Breast epithelium (tissue), 4 donors: ENCODE measurements around the gene RPA1. TPM values are rescaled to one million over a fixed set of nuclear protein-coding genes. Genes with fewer than 3 reads are reported as not detected.

Experiments
- DNase-seq, 2 donors: peaks; one replicate each; pipeline ENCODE4 v3.0.0-alpha.2; 2019; ENCODE audit warnings: low spot score in 2 of 2
- H3K27ac ChIP-seq, 2 donors: fragments of 200-600 bp; sonication (generic) in 1 of 2; one replicate each; pipeline ENCODE4 v1.5.1; 2016 to 2019; ENCODE audit warnings: mild to moderate bottlenecking in 1 of 2
- H3K27me3 ChIP-seq, 2 donors: fragments of 200-600 bp; sonication (generic) in 1 of 2; one replicate each; pipeline versions ENCODE4 v1.5.1 to v1.6.0; 2017 to 2019; ENCODE audit warnings: control low read depth in 1 of 2, mild to moderate bottlenecking in 1 of 2
- H3K36me3 ChIP-seq: fragments of 200-600 bp; one replicate; pipeline ENCODE4 v1.5.1; 2019
- H3K4me1 ChIP-seq, 2 donors: fragments of 200-600 bp; sonication (generic); one replicate each; pipeline ENCODE4 v1.5.1; 2016 to 2019; ENCODE audit warnings: control low read depth in 1 of 2
- H3K4me3 ChIP-seq, 3 donors: fragments of 200-600 bp; sonication (generic); 1 replicate in 2 of 3; 2 replicates in 1 of 3; pipeline ENCODE4 v1.5.1; 2016 to 2019; ENCODE audit warnings: mild to moderate bottlenecking in 3 of 3, moderate library complexity in 2 of 3
- H3K9me3 ChIP-seq, 2 donors: fragments of 200-600 bp; sonication (generic) in 1 of 2; one replicate each; pipeline ENCODE4 v1.5.1; 2016 to 2019; ENCODE audit warnings: control low read depth in 1 of 2
- CTCF ChIP-seq, 3 donors: fragments of 450-650 bp; IDR thresholded peaks; one replicate each; pipeline ENCODE4 v1.5.1; 2016 to 2017; ENCODE audit warnings: antibody characterized with exemption in 3 of 3, mild to moderate bottlenecking in 3 of 3, moderate library complexity in 3 of 3
- POLR2A ChIP-seq: fragments of 450-650 bp; IDR thresholded peaks from one replicate; pipeline ENCODE4 v1.6.1; 2016; ENCODE audit warnings: antibody characterized with exemption, mild to moderate bottlenecking, moderate library complexity
- POLR2AphosphoS5 ChIP-seq, 3 donors: sonication (generic); formaldehyde crosslinking; IDR thresholded peaks; one replicate each; pipeline ENCODE4 v1.6.1; 2017; ENCODE audit warnings: antibody characterized with exemption in 3 of 3
- intact Hi-C: fragments of 100-400 bp; cut with DNase I; formaldehyde crosslinking; loops from one replicate; pipeline ENCODE4 v1.15.1; 2023; ENCODE audit warnings: low total_unique reads
- total RNA-seq, 3 donors: library from RNA; depleted of rRNA; stranded (reverse); fragments of >200 nt; gene quantifications; one replicate each; pipeline ENCODE4 v1.1.0, GENCODE V29; 2016

The RPA1 gene
- total RNA-seq, 3 donors from 2014 or later: 34.7 to 40.6 (median 34.7) TPM

DNA sequence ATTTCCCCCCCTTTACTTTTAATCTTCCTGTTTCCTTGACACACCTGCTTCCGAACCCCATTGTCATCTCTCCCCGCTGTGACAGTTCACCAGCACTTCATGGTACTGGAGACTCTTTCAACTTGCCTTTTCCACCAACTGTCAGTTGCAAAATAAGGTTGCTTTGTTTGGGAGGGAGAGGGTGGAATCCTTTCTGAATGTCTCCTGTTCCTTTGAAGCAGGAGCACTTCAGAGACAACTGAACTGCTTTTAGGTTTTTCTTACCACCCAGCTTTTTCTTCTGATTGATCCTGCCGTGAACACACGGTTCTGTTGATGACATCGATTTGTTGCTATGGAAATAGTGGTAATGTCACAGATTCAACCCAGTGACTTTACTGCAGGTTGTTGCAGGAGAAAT, 42.0 kb downstream of the RPA1 start:
- DNase-seq: no peak
- H3K27me3 ChIP-seq: no peaks in the 10 kb centered on the region
- H3K4me1 ChIP-seq: no peaks in the 10 kb centered on the region
- H3K9me3 ChIP-seq: no peaks in the 10 kb centered on the region
- TF ChIP-seq POLR2AphosphoS5 (IDR thresholded peaks at IDR 0.05): no peak
- intact Hi-C loops: no loop called here
- no peak overlapping the region for H3K4me3 ChIP-seq
- no peaks in the 10 kb centered on the region for H3K36me3 ChIP-seq
- H3K27ac ChIP-seq: no peak overlapping the region

DNA sequence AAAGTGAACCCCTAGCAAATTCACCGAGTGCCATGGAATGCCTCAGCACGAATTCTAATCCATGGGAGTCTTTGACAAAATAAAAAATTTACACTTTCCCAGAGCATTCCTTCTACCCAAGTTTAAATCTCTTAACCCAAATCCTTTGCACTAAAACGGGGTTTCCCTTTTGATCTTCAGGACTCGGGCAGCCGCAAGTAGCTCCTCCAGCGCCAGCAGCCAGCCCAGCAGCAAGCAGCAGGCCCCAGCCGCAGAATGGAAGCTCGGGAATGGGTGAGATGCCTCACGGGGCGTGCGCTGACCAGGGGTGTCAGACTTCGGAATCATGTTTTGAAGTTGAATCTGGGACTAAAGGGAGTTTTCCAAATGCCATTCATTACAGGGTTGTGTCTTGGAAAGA, 42.4 kb downstream of the RPA1 start:
- Histone ChIP-seq H3K36me3 (no peaks in the 10 kb centered on the region), H3K4me3 (no peak overlapping the region), H3K27me3 (no peaks in the 10 kb centered on the region), H3K9me3 (no peaks in the 10 kb centered on the region), H3K4me1 (no peaks in the 10 kb centered on the region), H3K27ac (no peak overlapping the region)
- no peak for DNase-seq
- TF ChIP-seq POLR2AphosphoS5 (IDR thresholded peaks at IDR 0.05) (no peak), CTCF (IDR thresholded peaks at IDR 0.05) (no peak), POLR2A (no peak)
- intact Hi-C loops: no loop called here

DNA sequence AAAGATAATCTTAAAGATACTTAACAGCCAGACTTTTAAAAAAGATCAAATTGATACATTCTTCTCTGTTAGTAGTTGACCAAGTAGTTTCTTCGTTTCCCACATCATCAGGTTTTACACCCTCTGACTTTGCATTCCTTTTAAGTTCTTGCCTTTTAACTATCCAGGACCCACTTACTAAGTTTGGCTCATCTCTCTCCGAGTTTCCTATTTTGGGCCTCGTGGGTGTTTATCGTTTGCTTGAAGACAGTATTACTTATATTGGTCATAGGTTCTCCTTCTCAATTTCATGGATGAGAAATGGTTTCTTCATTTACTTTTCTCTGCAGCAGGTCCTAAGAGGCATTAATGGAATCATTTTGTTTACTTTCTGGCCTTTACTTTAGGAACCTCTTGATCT, 43.2 kb downstream of the RPA1 start:
- Histone ChIP-seq H3K36me3 (no peaks in the 10 kb centered on the region), H3K4me3 (no peak overlapping the region), H3K27ac (no peak overlapping the region), H3K4me1 (no peaks in the 10 kb centered on the region), H3K9me3 (no peaks in the 10 kb centered on the region), H3K27me3 (no peaks in the 10 kb centered on the region)
- DNase-seq: no peak
- TF ChIP-seq POLR2AphosphoS5 (IDR thresholded peaks at IDR 0.05): no peak
- no peak for TF ChIP-seq CTCF (IDR thresholded peaks at IDR 0.05)
- no peak for TF ChIP-seq POLR2A
- intact Hi-C loops: no loop called here

GRCh38 chr17:1873418-1873817, 43.6 kb downstream of the RPA1 start:
- Histone ChIP-seq H3K36me3 (no peaks in the 10 kb centered on the region), H3K4me1 (no peaks in the 10 kb centered on the region), H3K9me3 (no peaks in the 10 kb centered on the region), H3K4me3 (no peak overlapping the region), H3K27me3 (no peaks in the 10 kb centered on the region), H3K27ac (no peak overlapping the region)
- intact Hi-C loops: no loop called here
- no peak for DNase-seq
- TF ChIP-seq POLR2AphosphoS5 (IDR thresholded peaks at IDR 0.05) (no peak), POLR2A (no peak), CTCF (IDR thresholded peaks at IDR 0.05) (no peak)

GRCh38 chr17:1875597-1875996, 45.8 kb downstream of the RPA1 start:
- DNase-seq: no peak
- H3K27me3 ChIP-seq: no peaks in the 10 kb centered on the region
- H3K4me3 ChIP-seq: no peak overlapping the region
- H3K27ac ChIP-seq: no peak overlapping the region
- intact Hi-C loops: no loop called here
- TF ChIP-seq POLR2AphosphoS5 (IDR thresholded peaks at IDR 0.05) (no peak), POLR2A (no peak), CTCF (IDR thresholded peaks at IDR 0.05) (no peak)
- H3K4me1 ChIP-seq: no peaks in the 10 kb centered on the region
- H3K9me3 ChIP-seq: no peaks in the 10 kb centered on the region
- H3K36me3 ChIP-seq: peaks cover 12% of the 10 kb centered on the region
